HG02610 (cell line): ENCODE data around the gene KIF17.

Experiments
- ATAC-seq: cut with Tn5 transposase; IDR thresholded peaks from one replicate; pipeline ENCODE4 v1.9.1; 2021; ENCODE audit warnings: mild to moderate bottlenecking, moderate library complexity; ENCODE audit not compliant: unreplicated experiment

The KIF17 gene

GRCh38 chr1:20633190-20634064 lies 84.4 kb downstream of the KIF17 start, which contains the start of gene PINK1:
TSS of gene PINK1 (plus strand) at chr1:20633458. CDS start at chr1:20633549, 91 bp downstream.
- no peak for ATAC-seq

GRCh38 chr1:20632386-20632785 lies 85.4 kb downstream of the KIF17 start:
- ATAC-seq = no peak

GRCh38 chr1:20630729-20631128 lies 87.1 kb downstream of the KIF17 start:
- ATAC-seq = no peak

GRCh38 chr1:20626524-20626923 lies 91.3 kb downstream of the KIF17 start:
- ATAC-seq = no peak

- ATAC-seq = no peak
Observed at GRCh38 chr1:20626098-20626427, 91.7 kb downstream of the KIF17 start.

- ATAC-seq = no peak
Observed at GRCh38 chr1:20625176-20626097, 92.4 kb downstream of the KIF17 start.

GRCh38 chr1:20624709-20625108 lies 93.1 kb downstream of the KIF17 start:
- ATAC-seq = no peak

- ATAC-seq = no peak
Observed at GRCh38 chr1:20621012-20621411, 96.8 kb downstream of the KIF17 start.

GRCh38 chr1:20619999-20620398 lies 97.8 kb downstream of the KIF17 start:
- no peak for ATAC-seq

- no peak for ATAC-seq
Observed at GRCh38 chr1:20618550-20618949, 99.3 kb downstream of the KIF17 start.

- no peak for ATAC-seq
Observed at GRCh38 chr1:20616847-20617487, 100.8 kb downstream of the KIF17 start.

GRCh38 chr1:20615946-20616846 lies 101.6 kb downstream of the KIF17 start:
- no peak for ATAC-seq

GRCh38 chr1:20614131-20614579 lies 103.7 kb downstream of the KIF17 start:
- no peak for ATAC-seq
